GM18507 (cell line): ENCODE results near the gene TNNI3K.
A peak's percentile ranks its signal among the peaks of the same experiment; 100 is the strongest.

Experiments
- DNase-seq: peaks from one replicate; pipeline ENCODE4 v3.0.0; 2011; ENCODE audit warnings: low read depth; ENCODE audit not compliant: insufficient read length; ENCODE audit errors: extremely low spot score
- FAIRE-seq: peaks from 2 replicates; lab custom pipeline; 2011; peaks lifted over from hg19 to GRCh38; lab: Jason Lieb, UNC

Gene TNNI3K

DNA sequence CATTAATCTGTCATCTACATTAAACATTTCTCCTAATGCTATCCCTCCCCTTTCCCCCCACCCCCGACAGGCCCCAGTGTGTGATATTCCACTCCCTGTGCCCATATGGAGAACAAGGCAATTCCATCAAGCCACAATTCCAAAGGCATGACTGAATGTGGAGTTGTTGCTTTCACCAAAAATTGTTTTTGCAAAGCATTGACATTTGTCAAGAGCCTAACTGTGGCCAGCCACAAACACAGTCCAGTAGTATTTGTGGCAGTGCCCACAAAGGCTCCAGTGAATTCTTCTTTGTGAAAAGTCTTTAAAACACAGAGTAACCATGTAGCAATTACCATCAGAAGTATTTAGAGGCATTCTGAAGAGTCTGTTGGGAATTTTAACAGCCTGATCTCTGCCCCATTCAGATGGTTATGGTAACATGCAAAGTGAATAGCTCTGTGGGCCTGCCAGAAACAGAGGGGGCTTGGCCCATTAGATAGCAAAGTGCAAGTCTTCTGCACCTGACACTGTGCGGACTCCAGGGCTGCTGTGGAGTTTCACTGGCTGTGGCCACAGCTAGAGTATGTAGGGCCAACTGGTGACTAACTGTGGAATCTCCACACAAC is 288.8 kb downstream of the TNNI3K start:
- FAIRE-seq, result no peak
- DNase-seq, result no peak

GRCh38 chr1:74526708-74527107 is 291.5 kb downstream of the TNNI3K start:
- DNase-seq, result no peak
- FAIRE-seq, result no peak

DNA sequence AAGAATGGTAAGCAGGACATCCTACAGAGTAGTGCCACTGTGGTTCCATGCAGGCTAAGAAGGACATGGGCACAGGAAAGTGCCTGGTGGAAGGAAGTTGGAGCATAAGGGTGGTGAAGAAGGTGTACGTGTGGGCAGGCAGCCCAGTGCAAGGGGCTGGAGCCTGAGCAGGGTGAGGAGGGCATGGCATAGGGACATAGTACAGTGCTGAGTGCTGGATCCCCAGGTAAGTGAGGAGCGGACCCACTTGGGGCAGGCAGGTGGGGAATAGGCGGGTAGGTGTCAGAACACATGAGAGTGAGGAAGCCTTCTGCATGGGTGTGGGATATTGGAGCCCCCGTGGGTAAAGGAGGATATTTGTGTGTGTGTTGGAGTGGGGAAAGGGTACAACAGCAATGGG is 292.9 kb downstream of the TNNI3K start:
- FAIRE-seq, result no peak

GRCh38 chr1:74530892-74531291 is 295.7 kb downstream of the TNNI3K start:
- DNase-seq, result no peak
- FAIRE-seq, result no peak

More for the DNA sequence above, 292.9 kb downstream of the TNNI3K start:
- no peak for DNase-seq

DNA sequence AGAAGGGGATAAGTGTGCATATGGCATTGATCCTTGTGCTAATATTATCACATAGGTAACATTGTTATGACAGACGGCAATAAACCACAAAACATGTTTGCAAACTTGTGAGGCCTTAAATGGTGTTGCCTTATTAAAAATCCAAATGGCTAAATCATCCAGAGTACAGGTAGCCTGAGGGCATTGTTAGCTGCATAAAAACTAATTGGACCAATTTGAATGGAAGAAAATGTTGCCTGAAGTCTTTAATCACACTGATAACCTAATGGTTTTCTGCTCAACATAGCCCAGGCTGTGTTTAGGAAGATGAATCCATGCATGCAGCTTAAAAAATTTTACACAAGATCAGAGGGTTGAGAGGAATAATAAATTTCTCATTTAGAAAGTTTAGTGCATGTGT is 296.6 kb downstream of the TNNI3K start:
- DNase-seq (no peak), FAIRE-seq (no peak)

DNA sequence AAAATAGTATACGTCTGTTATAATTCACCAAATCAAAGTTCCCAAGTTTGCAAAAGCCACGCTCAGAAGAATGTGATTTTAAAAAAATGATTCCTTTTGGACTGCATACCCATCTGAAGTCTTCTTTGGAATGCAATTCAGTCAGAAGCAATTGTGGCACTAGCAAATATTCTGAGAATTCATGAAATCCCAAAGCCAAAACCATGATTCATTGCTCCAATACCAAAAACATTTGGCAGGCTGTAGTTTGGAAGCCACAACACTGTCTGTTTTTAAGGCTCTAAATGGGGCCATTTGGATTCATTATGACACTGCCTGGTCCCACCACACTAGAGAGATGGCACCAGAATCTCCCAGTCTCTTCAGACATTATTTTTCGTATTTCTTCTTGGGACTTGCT is 299.1 kb downstream of the TNNI3K start:
- FAIRE-seq (no peak), DNase-seq (no peak)

- no peak for DNase-seq
- FAIRE-seq, result no peak
These were observed 310.6 kb downstream of the TNNI3K start for GRCh38 chr1:74545821-74546220.

DNA sequence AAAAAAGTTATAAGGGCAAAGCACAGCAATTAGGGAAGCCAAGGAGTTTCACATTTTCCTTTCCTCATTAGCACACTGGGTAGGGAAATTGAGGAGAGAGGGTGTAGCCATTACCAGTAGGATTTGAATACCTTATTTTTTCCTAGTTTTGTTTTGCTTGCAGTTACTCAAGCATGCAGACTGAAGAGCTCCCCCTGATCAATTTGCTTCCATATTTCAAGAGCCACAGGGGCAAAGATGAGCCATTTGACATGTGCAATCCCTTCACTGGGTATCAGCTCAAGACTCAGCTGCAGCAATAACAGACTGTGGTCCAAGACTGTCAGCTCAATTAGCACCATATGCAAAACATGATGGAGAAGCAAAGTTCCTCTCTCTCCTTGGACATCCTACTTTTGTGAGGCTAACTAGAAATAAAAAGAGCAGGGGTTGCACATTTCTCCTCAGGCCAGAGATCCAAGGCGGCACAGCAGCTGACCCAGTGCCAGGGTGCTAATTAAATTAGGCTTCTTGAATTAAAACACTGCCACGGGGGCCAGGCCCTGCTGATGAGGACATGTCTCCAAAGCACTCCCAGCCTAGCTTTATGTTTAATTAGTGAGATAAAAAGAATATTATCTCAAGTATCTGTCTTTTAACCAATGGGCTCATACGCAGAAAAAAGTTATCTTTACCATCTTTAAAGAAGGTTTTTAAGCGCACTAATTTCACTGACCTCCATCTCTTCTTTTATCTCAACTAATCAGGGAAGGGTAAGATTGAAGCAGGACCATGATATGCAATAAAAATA is 314.0 kb downstream of the TNNI3K start:
- no peak for DNase-seq
- FAIRE-seq, result no peak

GRCh38 chr1:74549932-74550331 is 314.7 kb downstream of the TNNI3K start:
- DNase-seq (no peak), FAIRE-seq (no peak)

DNA sequence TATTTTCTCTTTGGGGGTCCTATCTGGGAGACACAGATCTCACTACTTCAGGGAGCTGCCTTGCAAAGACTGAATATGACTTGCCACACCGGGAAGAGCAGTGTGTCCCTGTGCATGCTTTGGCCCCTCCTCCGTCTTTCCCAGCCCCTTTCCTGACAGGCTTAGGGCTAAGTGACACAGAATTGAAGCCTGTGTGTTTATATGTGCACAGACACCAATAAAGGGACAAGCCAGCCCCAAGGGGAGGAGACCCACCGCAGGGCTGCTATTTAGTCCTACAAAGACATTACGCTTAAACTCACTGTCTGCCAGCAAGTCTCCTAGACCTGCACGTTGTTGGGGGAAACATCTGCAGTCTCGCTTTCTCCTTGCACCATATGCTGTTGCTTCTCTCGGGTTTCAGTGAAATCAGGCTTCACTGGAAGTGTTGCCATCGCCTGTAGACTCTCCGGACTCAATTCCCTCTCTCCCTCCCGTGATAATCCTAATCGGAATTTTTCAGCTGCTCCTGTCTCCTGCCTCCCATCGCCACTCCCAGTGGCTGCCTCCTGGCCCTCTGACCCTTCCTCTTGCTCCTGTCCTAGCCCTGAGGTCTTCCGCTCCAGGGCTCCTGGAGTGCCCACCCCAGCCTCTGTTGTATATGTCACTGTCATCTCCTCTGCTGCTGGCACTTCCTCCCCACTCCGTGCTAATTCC is 335.8 kb downstream of the TNNI3K start:
- FAIRE-seq (no peak), DNase-seq (no peak)

DNA sequence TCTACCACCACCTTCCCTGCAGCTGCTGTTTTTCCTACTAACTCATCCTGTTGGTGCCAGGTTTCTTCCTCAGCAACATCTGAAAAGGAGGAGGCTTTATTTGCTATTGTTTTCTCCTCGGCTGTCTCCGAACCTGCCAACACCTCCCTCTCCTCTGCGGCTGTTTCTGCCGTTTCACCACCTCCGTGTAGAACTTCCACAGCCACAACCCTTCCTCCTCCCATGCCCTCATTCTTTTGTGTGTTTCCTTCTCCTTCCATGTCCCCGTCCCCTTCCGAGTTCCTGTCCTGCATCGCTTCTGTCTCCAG is 336.3 kb downstream of the TNNI3K start:
- FAIRE-seq (no peak), DNase-seq (no peak)

GRCh38 chr1:74571891-74572290 is 336.7 kb downstream of the TNNI3K start:
- DNase-seq (no peak), FAIRE-seq (no peak)

DNA sequence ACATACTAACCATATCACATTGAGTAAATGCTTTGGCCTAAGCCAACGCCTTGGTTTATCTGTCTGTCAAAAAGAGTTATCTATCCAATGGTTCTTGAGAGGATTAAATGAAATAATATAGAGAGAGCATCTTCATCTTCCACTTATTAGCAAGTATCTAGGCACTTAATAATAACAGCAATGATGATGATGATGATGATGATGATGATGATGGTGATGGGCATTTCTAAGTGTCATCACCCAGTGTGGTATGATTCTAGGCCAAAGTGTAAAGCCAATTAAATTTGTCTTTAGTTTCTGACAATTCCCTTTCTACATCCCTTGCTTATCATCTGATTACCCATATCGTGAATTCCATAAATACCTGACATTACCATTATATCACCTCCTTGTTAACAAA is 342.9 kb downstream of the TNNI3K start:
- no peak for DNase-seq
- no peak for FAIRE-seq

DNA sequence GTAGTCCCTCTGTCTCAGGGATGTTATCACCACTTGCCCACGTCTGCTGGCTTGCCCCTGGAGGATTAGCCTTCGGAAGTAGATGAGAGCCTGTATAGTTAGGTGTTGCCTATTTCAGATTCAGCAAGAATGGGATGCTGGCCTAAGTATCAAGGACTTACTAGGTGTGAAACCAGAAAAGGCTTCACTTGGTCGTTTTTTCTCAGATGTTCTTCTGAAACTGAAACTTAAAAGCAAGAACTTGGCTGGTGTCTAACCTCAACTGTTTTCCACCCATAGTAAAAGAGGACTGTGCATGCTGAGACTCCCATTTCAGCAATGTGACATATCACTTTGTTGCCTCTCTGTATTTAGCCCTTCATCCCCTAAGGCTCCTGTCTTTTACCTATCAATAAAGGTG is 344.2 kb downstream of the TNNI3K start:
- FAIRE-seq (peak; percentile 99), DNase-seq (peak; percentile 20)

GRCh38 chr1:74583397-74583796 is 348.2 kb downstream of the TNNI3K start:
- DNase-seq (no peak), FAIRE-seq (no peak)

DNA sequence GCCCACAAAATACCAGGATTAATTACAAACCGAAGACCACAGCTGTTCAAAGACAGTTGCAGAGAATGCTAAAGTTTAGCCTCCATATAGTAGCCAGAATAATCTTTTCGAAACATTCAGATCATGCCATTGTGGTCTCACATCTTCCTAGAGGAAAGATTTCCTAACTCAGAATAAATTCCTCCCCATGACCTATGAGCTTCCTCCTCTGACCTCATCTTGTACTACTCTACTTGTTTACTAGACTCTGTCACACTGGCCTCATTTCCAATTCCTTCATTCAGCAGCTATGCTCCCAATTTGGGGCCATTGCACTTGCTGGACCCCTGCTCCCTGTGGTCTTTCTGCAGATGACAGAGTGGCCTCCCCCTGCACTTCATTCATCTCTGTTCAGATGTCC is 349.0 kb downstream of the TNNI3K start:
- FAIRE-seq (no peak), DNase-seq (no peak)

DNA sequence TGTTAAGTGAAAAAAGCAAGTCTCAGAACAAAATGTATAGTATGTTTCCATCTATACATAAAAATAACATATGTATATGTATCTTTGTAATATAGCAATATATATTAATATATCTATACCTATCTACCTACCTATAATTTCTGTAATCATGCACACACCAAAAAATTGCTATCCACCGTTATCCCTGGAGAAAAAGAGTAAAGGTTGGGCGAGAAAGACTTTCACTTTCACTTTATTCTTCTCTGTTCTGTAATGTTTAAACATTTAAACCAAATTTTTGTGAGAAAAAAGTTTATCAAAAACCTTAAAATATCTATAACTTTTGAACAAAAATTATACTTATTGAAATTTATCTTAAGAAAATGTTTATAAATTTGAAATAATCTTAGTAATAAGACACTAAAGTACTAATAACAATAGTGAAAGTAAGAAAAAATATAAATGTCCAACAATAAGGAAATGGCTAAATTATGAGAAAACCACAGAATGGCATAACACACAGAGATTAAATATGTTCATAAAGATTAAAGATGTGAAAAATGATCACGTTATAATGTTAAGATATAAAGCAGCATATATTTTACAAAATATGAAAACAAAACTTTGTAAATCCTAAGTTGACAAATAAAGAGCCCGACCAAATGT is 351.2 kb downstream of the TNNI3K start:
- no peak for DNase-seq
- no peak for FAIRE-seq

DNA sequence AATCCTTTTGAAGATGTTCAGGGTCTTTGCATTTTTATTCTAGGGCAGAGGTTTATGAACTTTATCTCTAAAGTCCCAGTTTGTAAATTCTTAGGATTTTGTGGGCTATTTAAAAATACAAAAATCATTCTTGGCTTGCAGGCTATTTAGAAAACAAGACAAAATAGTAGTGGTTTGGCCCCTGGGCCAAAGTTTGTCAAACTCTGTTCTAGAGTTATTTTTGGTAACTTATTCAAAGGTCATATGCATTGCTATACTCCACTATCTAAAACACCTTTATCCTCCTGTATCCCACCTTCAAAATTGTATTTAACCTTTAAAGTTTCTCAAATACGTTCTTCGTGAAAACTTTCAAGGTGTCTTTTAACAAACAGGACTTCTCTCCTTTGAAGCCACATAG is 352.7 kb downstream of the TNNI3K start:
- no peak for FAIRE-seq
- no peak for DNase-seq

DNA sequence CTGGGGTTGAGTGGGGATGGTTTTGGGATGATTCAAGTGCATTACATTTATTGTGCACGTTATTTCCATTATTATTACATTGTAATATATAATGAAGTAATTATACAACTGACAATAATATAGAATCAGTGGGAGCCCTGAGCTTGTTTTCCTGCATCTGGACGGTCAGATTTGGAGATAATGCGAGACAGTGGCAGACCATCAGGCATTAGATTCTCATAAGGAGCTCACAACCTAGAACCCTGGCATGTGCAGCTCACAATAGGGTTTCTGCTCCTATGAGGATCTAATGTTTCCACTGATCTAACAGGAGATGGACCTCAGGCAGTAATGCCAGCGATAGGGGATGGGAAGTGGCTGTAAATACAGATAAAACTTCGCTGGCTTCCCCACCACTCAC is 355.1 kb downstream of the TNNI3K start:
- FAIRE-seq, result no peak
- DNase-seq, result no peak

DNA sequence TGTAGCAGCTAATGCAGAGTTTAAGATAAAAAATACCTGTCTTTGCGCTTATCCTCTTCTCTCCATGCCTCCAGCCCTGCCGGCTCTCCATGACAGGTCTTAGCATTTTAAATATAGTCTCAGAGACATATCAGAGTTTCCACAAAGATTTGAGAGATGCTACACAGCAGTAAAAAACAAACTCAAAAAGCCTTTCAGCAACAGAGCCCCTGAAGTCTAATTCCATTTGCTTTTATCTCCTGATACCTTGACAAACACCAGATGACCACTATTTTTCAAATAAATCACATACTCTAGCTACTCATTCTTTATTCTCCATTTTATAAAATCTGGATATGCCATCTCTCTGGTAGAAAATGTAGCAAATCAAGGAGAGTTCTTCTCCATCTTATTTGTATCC is 356.8 kb downstream of the TNNI3K start:
- no peak for FAIRE-seq

More for the DNA sequence above, 356.8 kb downstream of the TNNI3K start:
- no peak for DNase-seq
